HTERT RPE-1 (cell line): ENCODE results near the gene COG3.

ENCODE experiments used
- in situ Hi-C: fragments of 300-500 bp; cut with MboI; formaldehyde crosslinking; loops from 4 replicates; pipeline ENCODE4 v1.14.3; 2020; ENCODE audit warnings: low sequenced_read_pairs

The COG3 gene

GRCh38 chr13:45541806-45542205 lies 77.1 kb downstream of the COG3 start:
- in situ Hi-C loops = no loop called here

GRCh38 chr13:45542391-45542790 lies 77.7 kb downstream of the COG3 start:
- in situ Hi-C loops = no loop called here

- in situ Hi-C loops = no loop called here
Measured at GRCh38 chr13:45542878-45543277, 78.1 kb downstream of the COG3 start.

GRCh38 chr13:45544520-45544919 lies 79.8 kb downstream of the COG3 start:
- in situ Hi-C loops = no loop called here

- in situ Hi-C loops = no loop called here
Measured at GRCh38 chr13:45545686-45546409, 81.1 kb downstream of the COG3 start.

GRCh38 chr13:45546410-45546765 lies 81.6 kb downstream of the COG3 start:
- in situ Hi-C loops = no loop called here

- in situ Hi-C loops = no loop called here
Measured at GRCh38 chr13:45548281-45548680, 83.5 kb downstream of the COG3 start.

- in situ Hi-C loops = no loop called here
Measured at GRCh38 chr13:45554604-45555109, 89.9 kb downstream of the COG3 start.

GRCh38 chr13:45564133-45564776 lies 99.5 kb downstream of the COG3 start:
- in situ Hi-C loops = no loop called here

GRCh38 chr13:45565331-45565730 lies 100.6 kb downstream of the COG3 start:
- in situ Hi-C loops = no loop called here

- in situ Hi-C loops = no loop called here
Measured at GRCh38 chr13:45575146-45575829, 110.5 kb downstream of the COG3 start.

GRCh38 chr13:45575830-45576180 lies 111.1 kb downstream of the COG3 start:
- in situ Hi-C loops = no loop called here

- in situ Hi-C loops = no loop called here
Measured at GRCh38 chr13:45576466-45576865, 111.7 kb downstream of the COG3 start.

GRCh38 chr13:45582408-45583076 lies 117.8 kb downstream of the COG3 start:
- in situ Hi-C loops = no loop called here

GRCh38 chr13:45584816-45585215 lies 120.1 kb downstream of the COG3 start:
- in situ Hi-C loops = no loop called here
